Fibroblast of lung (primary cell): ENCODE data around the gene MIGA1.

Source experiments
- CTCF ChIP-seq, 2 donors: IDR thresholded peaks in 1 of 2; conservative IDR thresholded peaks in 1 of 2; 1 replicate in 1 of 2; 2 replicates in 1 of 2; pipeline ENCODE4 v1.5.1; 2011 to 2012; ENCODE audit warnings: low read length in 2 of 2, control low read depth in 1 of 2, inconsistent platforms in 1 of 2, low read depth in 1 of 2, mild to moderate bottlenecking in 1 of 2
- EZH2 ChIP-seq: IDR thresholded peaks from 2 replicates; pipeline ENCODE4 v1.5.1; 2012; ENCODE audit warnings: low read length, control low read depth, mild to moderate bottlenecking; ENCODE audit errors: missing control alignments

DNA sequence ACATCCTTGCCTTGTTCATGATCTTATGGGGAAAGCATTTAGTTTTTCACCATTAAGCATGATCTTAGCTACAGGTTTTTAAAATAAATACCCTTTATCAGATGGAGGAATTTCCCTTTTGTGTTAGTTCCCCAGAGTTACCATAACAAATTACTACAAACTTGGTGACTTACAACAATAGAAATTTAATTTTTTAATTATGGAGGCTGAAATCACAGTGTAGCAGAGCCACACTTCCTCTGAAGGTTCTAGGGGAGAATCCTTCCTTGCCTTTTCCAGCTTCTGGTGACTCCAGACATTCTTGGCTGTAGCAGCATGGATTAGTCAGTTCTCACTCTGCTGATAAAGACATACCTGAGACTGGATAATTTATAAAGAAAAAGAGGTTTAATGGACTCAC, 18.5 kb downstream of the MIGA1 start:
- TF ChIP-seq CTCF (conservative IDR thresholded peaks at IDR 0.05 in 1 of 2, IDR thresholded peaks at IDR 0.05 in 1 of 2; ENCODE audit: low read depth in 1 of 2, low read length in 2 of 2) (no peak), EZH2 (no peak)
